HEK293 (cell line): Measurements from ENCODE around the gene BMPR1A.

Experiments
- CTCF ChIP-seq: fragments of 450-650 bp; formaldehyde crosslinking; IDR thresholded peaks from 2 replicates; pipeline ENCODE4 v1.5.1; 2016; ENCODE audit warnings: missing biosample characterization, missing genetic modification characterization
- HOXA7 ChIP-seq: sonication (generic); formaldehyde crosslinking; IDR thresholded peaks from 2 replicates; pipeline ENCODE4 v1.8.1; 2022; ENCODE audit warnings: missing genetic modification reagents, borderline replicate concordance
- TF ChIP-seq, protein P1 (sequence below): fragments of 450-650 bp; formaldehyde crosslinking; IDR thresholded peaks from 2 replicates; pipeline ENCODE4 v1.5.1; 2017; ENCODE audit warnings: missing biosample characterization, missing genetic modification characterization
- TF ChIP-seq, protein P2 (sequence below): fragments of 450-650 bp; formaldehyde crosslinking; IDR thresholded peaks from 2 replicates; pipeline ENCODE4 v1.5.1; 2016; ENCODE audit warnings: missing biosample characterization, missing genetic modification characterization

- TF ChIP-seq CTCF (tag by site-specific recombination) (no peak), HOXA7 (CRISPR knock-in tag) (no peak)
- TF ChIP-seq, protein P1, sequence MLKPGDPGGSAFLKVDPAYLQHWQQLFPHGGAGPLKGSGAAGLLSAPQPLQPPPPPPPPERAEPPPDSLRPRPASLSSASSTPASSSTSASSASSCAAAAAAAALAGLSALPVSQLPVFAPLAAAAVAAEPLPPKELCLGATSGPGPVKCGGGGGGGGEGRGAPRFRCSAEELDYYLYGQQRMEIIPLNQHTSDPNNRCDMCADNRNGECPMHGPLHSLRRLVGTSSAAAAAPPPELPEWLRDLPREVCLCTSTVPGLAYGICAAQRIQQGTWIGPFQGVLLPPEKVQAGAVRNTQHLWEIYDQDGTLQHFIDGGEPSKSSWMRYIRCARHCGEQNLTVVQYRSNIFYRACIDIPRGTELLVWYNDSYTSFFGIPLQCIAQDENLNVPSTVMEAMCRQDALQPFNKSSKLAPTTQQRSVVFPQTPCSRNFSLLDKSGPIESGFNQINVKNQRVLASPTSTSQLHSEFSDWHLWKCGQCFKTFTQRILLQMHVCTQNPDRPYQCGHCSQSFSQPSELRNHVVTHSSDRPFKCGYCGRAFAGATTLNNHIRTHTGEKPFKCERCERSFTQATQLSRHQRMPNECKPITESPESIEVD (tag by site-specific recombination): no peak
- TF ChIP-seq, protein P2, sequence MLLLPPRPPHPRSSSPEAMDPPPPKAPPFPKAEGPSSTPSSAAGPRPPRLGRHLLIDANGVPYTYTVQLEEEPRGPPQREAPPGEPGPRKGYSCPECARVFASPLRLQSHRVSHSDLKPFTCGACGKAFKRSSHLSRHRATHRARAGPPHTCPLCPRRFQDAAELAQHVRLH (tag by site-specific recombination): no peak
Observed at GRCh38 chr10:86753638-86754434, 2.6 kb upstream of the BMPR1A start.
